HepG2 (cell line): ENCODE measurements around the gene POLH. TPM values are rescaled to one million over a fixed set of nuclear protein-coding genes. Genes with fewer than 3 reads are reported as not detected.

Experiments
- CBX2 ChIP-seq, 2 experiments: fragments of 200-600 bp in 1 of 2; sonication (generic); formaldehyde crosslinking in 1 of 2; IDR thresholded peaks; 2 replicates each; pipeline versions ENCODE4 v1.7.0 to v1.8.1; 2018 to 2022; ENCODE audit warnings: low read depth in 2 of 2, low read length in 1 of 2, mild to moderate bottlenecking in 1 of 2, missing genetic modification reagents in 1 of 2
- CHD4 ChIP-seq: fragments of 200-600 bp; sonication (generic); IDR thresholded peaks from 2 replicates; pipeline ENCODE4 v1.7.0; 2017; ENCODE audit warnings: mild to moderate bottlenecking, low read length, borderline replicate concordance
- ELF1 ChIP-seq: sonication (generic); formaldehyde crosslinking; IDR thresholded peaks from 2 replicates; pipeline ENCODE4 v1.4.0; 2020; ENCODE audit warnings: missing genetic modification reagents
- ETV6 ChIP-seq: sonication (generic); formaldehyde crosslinking; conservative IDR thresholded peaks from 2 replicates; pipeline ENCODE4 v1.4.0; 2020; ENCODE audit warnings: missing genetic modification reagents
- HIVEP1 ChIP-seq: sonication (generic); formaldehyde crosslinking; IDR thresholded peaks from 2 replicates; pipeline ENCODE4 v1.4.0; 2020; ENCODE audit warnings: mild to moderate bottlenecking, missing genetic modification reagents
- RELA ChIP-seq: sonication (generic); formaldehyde crosslinking; IDR thresholded peaks from 2 replicates; pipeline ENCODE4 v1.4.0; 2020; ENCODE audit warnings: missing genetic modification reagents
- RFX5 ChIP-seq: IDR thresholded peaks from 2 replicates; pipeline ENCODE4 v1.6.1; 2011; ENCODE audit warnings: low read depth, low read length, improper control_type of control experiment
- SIX1 ChIP-seq: sonication (generic); formaldehyde crosslinking; IDR thresholded peaks from 2 replicates; pipeline ENCODE4 v1.4.0; 2020; ENCODE audit warnings: missing genetic modification reagents, borderline replicate concordance
- SNAPC4 ChIP-seq: sonication (generic); formaldehyde crosslinking; IDR thresholded peaks from 2 replicates; pipeline ENCODE4 v1.4.0; 2020; ENCODE audit warnings: mild to moderate bottlenecking, missing genetic modification reagents
- ZKSCAN1 ChIP-seq: fragments of 150-350 bp; IDR thresholded peaks from 2 replicates; pipeline ENCODE4 v1.6.1; 2014; ENCODE audit warnings: low read length
- ZNF605 ChIP-seq: sonication (generic); formaldehyde crosslinking; IDR thresholded peaks from 2 replicates; pipeline ENCODE4 v1.8.0; 2022; ENCODE audit warnings: mild to moderate bottlenecking, missing genetic modification reagents
- ZNF615 ChIP-seq: sonication (generic); formaldehyde crosslinking; IDR thresholded peaks from 2 replicates; pipeline ENCODE4 v1.5.0; 2020; ENCODE audit warnings: mild to moderate bottlenecking, missing genetic modification reagents, borderline replicate concordance
- ZNF775 ChIP-seq: sonication (generic); formaldehyde crosslinking; IDR thresholded peaks from 2 replicates; pipeline ENCODE4 v1.4.0; 2020; ENCODE audit warnings: missing genetic modification reagents, mild to moderate bottlenecking, moderate library complexity, borderline replicate concordance
- ZNF776 ChIP-seq: sonication (generic); formaldehyde crosslinking; IDR thresholded peaks from 2 replicates; pipeline ENCODE4 v1.4.0; 2020; ENCODE audit warnings: mild to moderate bottlenecking, missing genetic modification reagents
- ZSCAN12 ChIP-seq: sonication (generic); formaldehyde crosslinking; IDR thresholded peaks from 2 replicates; pipeline ENCODE4 v1.9.0; 2021; ENCODE audit warnings: mild to moderate bottlenecking, missing genetic modification reagents
- ZSCAN29 ChIP-seq: sonication (generic); formaldehyde crosslinking; conservative IDR thresholded peaks from 2 replicates; pipeline ENCODE4 v1.4.0; 2020; ENCODE audit warnings: mild to moderate bottlenecking, missing genetic modification reagents
- polyA plus RNA-seq, 8 experiments: library from polyadenylated mRNA; depleted of rRNA in 3 of 8; stranded (reverse) in 7 of 8; unstranded in 1 of 8; fragments of >200 nt; fragmentation: Illumina TruSeq in 4 of 8; extraction: Trizol in 4 of 8; gene quantifications; 2 replicates each; pipeline versions ENCODE4 v1.2.1 to v1.2.3, GENCODE V29; 2011 to 2016; ENCODE audit warnings: low read depth in 4 of 8, missing spikeins in 1 of 8, mixed read lengths in 1 of 8; ENCODE audit not compliant: insufficient read depth in 1 of 8
- total RNA-seq, 5 experiments: library from RNA; depleted of rRNA; stranded (reverse); fragments of >200 nt; fragmentation: Illumina TruSeq; extraction: Trizol; gene quantifications; 2 replicates each; pipeline ENCODE4 v1.2.3, GENCODE V29; 2016; ENCODE audit warnings: low read depth in 1 of 5
- TF ChIP-seq, protein P1 (sequence below), 2 experiments: sonication (generic) in 1 of 2; formaldehyde crosslinking in 1 of 2; IDR thresholded peaks; 2 replicates each; pipeline versions ENCODE4 v1.4.0 to v1.6.1; 2016 to 2020; ENCODE audit warnings: borderline replicate concordance in 1 of 2, low read depth in 1 of 2, mild to moderate bottlenecking in 1 of 2, missing genetic modification reagents in 1 of 2
- TF ChIP-seq, protein P2 (sequence below): sonication (generic); formaldehyde crosslinking; IDR thresholded peaks from 2 replicates; pipeline ENCODE4 v1.8.0; 2022; ENCODE audit warnings: low read depth, missing genetic modification reagents

Gene POLH
- total and polyA plus RNA-seq, 2 of the 13 experiments (the other 11 are each of a cell fraction or from before 2014, with no cell fraction given) = 11.6 to 25.0 TPM

DNA sequence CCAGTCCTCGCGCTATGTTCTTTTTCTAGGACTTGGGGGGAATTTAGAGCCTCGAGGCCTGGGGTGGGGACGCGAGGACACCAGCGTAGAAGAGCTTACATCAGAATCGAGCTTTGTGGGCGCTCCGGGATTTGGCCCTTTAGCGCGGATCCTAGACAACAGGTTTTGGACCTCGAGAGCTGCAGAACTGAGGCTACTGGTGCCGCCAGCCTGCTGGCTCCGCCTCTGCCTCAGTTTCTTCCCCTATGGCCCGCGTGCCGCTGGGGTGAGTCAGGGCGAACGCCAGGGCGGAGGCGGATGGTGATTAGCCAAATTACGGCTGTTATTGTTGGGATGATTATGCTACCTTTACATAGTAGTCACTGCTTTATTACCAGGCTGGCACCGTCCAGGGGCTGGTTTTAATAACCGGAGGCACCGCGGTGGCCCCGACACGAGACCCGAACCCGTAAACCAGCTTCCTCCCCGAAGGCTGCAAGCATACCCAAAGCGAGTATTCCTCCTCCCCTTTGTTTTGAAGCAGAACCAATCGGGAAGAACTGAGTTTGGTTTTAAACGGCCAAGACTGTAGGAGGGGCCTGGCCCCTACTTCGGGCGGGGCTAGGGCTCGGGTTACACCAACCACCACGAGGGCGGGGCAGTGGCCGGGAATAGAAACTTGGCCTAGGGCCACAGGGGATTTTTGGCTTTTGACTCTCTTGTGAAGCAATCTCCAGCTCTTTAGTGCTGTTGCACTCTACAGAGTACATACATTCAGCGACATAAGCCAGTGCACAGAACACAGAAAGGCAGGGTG lies 53.7 kb downstream of the POLH start (continued):
- TF ChIP-seq RELA = no peak; the same call in 1 of the 2 replicates
- TF ChIP-seq ZNF776 (CRISPR knock-in tag) = 0 out of 2 replicates have a peak, but pooled peaks have one; percentile 19
- no peak; the same call in 1 of the 2 replicates for TF ChIP-seq CHD4
- peak; percentile 66 for TF ChIP-seq HIVEP1 (CRISPR knock-in tag)
- no peak for TF ChIP-seq CBX2 (IDR thresholded peaks at IDR 0.05; ENCODE audit: low read depth, low read length)
- no peak for TF ChIP-seq CBX2 (CRISPR knock-in tag; IDR thresholded peaks at IDR 0.05; ENCODE audit: low read depth)
- peak; percentile 92 for TF ChIP-seq SNAPC4 (CRISPR knock-in tag)
- 0 out of 2 replicates have a peak, but pooled peaks have one; percentile 26 for TF ChIP-seq ETV6
- TF ChIP-seq RFX5 = no peak
- TF ChIP-seq, protein P1, sequence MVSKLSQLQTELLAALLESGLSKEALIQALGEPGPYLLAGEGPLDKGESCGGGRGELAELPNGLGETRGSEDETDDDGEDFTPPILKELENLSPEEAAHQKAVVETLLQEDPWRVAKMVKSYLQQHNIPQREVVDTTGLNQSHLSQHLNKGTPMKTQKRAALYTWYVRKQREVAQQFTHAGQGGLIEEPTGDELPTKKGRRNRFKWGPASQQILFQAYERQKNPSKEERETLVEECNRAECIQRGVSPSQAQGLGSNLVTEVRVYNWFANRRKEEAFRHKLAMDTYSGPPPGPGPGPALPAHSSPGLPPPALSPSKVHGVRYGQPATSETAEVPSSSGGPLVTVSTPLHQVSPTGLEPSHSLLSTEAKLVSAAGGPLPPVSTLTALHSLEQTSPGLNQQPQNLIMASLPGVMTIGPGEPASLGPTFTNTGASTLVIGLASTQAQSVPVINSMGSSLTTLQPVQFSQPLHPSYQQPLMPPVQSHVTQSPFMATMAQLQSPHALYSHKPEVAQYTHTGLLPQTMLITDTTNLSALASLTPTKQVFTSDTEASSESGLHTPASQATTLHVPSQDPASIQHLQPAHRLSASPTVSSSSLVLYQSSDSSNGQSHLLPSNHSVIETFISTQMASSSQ (IDR thresholded peaks at IDR 0.05; ENCODE audit: low read depth) = 0 out of 2 replicates have a peak, but pooled peaks have one; percentile 37
- TF ChIP-seq, protein P1 (CRISPR knock-in tag; IDR thresholded peaks at IDR 0.05; ENCODE audit: borderline replicate concordance) = peak; percentile 65; the same call in 1 of the 2 replicates
- peak; percentile 88 for TF ChIP-seq ZSCAN12
- TF ChIP-seq SIX1 (CRISPR knock-in tag) = peak; percentile 96
- TF ChIP-seq ZSCAN29 (CRISPR knock-in tag) = no peak; the same call in 1 of the 2 replicates
- no peak for TF ChIP-seq ZNF615
- TF ChIP-seq ELF1 (CRISPR knock-in tag) = peak; percentile 48; the same call in 1 of the 2 replicates
- no peak for TF ChIP-seq ZNF775 (CRISPR knock-in tag)
- TF ChIP-seq ZNF605 (CRISPR knock-in tag) = peak; percentile 81
- no peak for TF ChIP-seq ZKSCAN1
- TF ChIP-seq, protein P2, sequence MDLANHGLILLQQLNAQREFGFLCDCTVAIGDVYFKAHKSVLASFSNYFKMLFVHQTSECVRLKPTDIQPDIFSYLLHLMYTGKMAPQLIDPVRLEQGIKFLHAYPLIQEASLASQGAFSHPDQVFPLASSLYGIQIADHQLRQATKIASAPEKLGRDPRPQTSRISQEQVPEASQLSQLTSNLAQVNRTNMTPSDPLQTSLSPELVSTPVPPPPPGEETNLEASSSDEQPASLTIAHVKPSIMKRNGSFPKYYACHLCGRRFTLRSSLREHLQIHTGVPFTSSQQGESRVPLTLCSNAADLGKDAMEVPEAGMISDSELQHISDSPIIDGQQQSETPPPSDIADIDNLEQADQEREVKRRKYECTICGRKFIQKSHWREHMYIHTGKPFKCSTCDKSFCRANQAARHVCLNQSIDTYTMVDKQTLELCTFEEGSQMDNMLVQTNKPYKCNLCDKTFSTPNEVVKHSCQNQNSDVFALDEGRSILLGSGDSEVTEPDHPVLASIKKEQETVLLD = no peak
